Measurements from ENCODE around the gene PEPD.

- TF ChIP-seq EZH2phosphoT487 (IDR thresholded peaks at IDR 0.05; ENCODE audit: low read depth, severe bottlenecking, unreplicated experiment) (no peak), CTCF (IDR thresholded peaks at IDR 0.05; ENCODE audit: poor library complexity) (no peak), EZH2 (IDR thresholded peaks at IDR 0.05; ENCODE audit: borderline replicate concordance) (no peak)
Measured at GRCh38 chr19:33471111-33471996, 50.2 kb downstream of the PEPD start.

Measured in hepatocyte (in vitro differentiated cells).